Mammary epithelial cell (primary cell): ENCODE data around the gene MMS19.

Experiments
- EZH2 ChIP-seq: IDR thresholded peaks from 2 replicates; pipeline ENCODE4 v1.6.1; 2012; ENCODE audit warnings: low read length, inconsistent platforms, borderline replicate concordance
- TF ChIP-seq, protein P1 (sequence below), 2 donors: IDR thresholded peaks in 1 of 2; conservative IDR thresholded peaks in 1 of 2; 2 replicates each; pipeline ENCODE4 v1.5.1; 2011 to 2012; ENCODE audit warnings: inconsistent platforms in 2 of 2, low read length in 2 of 2, mild to moderate bottlenecking in 2 of 2, control low read depth in 1 of 2, low read depth in 1 of 2; ENCODE audit not compliant: insufficient read depth in 1 of 2; ENCODE audit errors: extremely low read depth in 1 of 2

DNA sequence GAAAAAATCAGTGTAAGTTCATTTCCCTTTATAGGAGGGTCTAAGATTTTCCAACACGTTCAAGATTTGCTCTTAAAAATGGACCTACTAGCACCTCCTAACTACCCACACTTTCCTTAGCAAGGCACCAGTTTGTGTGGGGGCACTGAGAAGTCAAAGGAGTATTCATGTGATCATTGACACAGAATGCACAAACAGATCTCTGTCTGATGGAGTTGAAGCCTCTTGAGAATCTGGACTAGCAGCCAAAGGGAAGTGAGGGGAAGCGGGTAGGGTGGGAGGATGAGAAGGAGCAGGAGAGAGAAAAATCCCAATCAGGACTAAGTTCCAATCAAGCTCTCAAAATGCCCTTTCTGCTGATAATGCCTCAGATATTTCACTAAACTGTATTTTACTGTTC is 4.1 kb downstream of the MMS19 start:
- TF ChIP-seq, protein P1, sequence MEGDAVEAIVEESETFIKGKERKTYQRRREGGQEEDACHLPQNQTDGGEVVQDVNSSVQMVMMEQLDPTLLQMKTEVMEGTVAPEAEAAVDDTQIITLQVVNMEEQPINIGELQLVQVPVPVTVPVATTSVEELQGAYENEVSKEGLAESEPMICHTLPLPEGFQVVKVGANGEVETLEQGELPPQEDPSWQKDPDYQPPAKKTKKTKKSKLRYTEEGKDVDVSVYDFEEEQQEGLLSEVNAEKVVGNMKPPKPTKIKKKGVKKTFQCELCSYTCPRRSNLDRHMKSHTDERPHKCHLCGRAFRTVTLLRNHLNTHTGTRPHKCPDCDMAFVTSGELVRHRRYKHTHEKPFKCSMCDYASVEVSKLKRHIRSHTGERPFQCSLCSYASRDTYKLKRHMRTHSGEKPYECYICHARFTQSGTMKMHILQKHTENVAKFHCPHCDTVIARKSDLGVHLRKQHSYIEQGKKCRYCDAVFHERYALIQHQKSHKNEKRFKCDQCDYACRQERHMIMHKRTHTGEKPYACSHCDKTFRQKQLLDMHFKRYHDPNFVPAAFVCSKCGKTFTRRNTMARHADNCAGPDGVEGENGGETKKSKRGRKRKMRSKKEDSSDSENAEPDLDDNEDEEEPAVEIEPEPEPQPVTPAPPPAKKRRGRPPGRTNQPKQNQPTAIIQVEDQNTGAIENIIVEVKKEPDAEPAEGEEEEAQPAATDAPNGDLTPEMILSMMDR (conservative IDR thresholded peaks at IDR 0.05 in 1 of 2, IDR thresholded peaks at IDR 0.05 in 1 of 2; ENCODE audit: extremely low read depth in 1 of 2, insufficient read depth in 1 of 2, low read depth in 1 of 2, low read length in 2 of 2): no peak
- no peak for TF ChIP-seq EZH2
